Panc1 (cell line): ENCODE results near the gene SIGLEC9.

ENCODE experiments used
- POLR2AphosphoS5 ChIP-seq: IDR thresholded peaks from 2 replicates; pipeline ENCODE4 v1.6.1; 2012; ENCODE audit warnings: mild to moderate bottlenecking, low read depth, low read length, moderate library complexity
- SIN3A ChIP-seq: IDR thresholded peaks from 2 replicates; pipeline ENCODE4 v1.6.1; 2012; ENCODE audit warnings: low read depth, mild to moderate bottlenecking, low read length, moderate library complexity, borderline replicate concordance; ENCODE audit not compliant: insufficient read depth
- TCF7L2 ChIP-seq: IDR thresholded peaks from 2 replicates; pipeline ENCODE4 v1.6.1; 2011; ENCODE audit warnings: mild to moderate bottlenecking, low read depth, low read length, inconsistent platforms
- TF ChIP-seq, protein P1 (sequence below): fragments of 450-650 bp; IDR thresholded peaks from 2 replicates; pipeline ENCODE4 v1.5.1; 2017; ENCODE audit warnings: mild to moderate bottlenecking
- TF ChIP-seq, protein P2 (sequence below), 2 experiments: IDR thresholded peaks; 2 replicates each; pipeline ENCODE4 v1.6.1; 2011 to 2012; ENCODE audit warnings: low read depth in 2 of 2, control low read depth in 1 of 2, low read length in 1 of 2, mild to moderate bottlenecking in 1 of 2, moderate library complexity in 1 of 2; ENCODE audit not compliant: insufficient read depth in 1 of 2

DNA sequence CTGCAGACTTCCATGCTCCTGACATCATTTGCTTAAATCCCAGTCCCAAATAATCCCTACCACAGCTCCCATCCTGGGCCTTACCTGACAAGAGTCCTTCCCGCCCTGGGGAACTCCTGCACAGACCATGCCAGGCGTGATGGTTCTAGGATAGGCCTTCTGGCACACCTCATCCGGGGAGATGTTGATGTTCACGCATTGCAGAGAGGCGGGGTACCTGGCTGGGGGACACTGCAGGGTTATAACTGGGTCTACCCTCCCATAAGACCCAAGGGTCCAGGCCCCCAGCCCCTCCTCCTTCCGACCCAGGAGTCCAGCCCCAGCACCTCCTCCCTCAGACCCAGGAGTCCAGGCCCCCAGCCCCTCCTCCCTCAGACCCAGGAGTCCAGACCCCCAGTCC lies 46.0 kb upstream of the SIGLEC9 start:
- TF ChIP-seq, protein P1, sequence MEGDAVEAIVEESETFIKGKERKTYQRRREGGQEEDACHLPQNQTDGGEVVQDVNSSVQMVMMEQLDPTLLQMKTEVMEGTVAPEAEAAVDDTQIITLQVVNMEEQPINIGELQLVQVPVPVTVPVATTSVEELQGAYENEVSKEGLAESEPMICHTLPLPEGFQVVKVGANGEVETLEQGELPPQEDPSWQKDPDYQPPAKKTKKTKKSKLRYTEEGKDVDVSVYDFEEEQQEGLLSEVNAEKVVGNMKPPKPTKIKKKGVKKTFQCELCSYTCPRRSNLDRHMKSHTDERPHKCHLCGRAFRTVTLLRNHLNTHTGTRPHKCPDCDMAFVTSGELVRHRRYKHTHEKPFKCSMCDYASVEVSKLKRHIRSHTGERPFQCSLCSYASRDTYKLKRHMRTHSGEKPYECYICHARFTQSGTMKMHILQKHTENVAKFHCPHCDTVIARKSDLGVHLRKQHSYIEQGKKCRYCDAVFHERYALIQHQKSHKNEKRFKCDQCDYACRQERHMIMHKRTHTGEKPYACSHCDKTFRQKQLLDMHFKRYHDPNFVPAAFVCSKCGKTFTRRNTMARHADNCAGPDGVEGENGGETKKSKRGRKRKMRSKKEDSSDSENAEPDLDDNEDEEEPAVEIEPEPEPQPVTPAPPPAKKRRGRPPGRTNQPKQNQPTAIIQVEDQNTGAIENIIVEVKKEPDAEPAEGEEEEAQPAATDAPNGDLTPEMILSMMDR = no peak
- TF ChIP-seq POLR2AphosphoS5 = no peak
- TF ChIP-seq, protein P2, sequence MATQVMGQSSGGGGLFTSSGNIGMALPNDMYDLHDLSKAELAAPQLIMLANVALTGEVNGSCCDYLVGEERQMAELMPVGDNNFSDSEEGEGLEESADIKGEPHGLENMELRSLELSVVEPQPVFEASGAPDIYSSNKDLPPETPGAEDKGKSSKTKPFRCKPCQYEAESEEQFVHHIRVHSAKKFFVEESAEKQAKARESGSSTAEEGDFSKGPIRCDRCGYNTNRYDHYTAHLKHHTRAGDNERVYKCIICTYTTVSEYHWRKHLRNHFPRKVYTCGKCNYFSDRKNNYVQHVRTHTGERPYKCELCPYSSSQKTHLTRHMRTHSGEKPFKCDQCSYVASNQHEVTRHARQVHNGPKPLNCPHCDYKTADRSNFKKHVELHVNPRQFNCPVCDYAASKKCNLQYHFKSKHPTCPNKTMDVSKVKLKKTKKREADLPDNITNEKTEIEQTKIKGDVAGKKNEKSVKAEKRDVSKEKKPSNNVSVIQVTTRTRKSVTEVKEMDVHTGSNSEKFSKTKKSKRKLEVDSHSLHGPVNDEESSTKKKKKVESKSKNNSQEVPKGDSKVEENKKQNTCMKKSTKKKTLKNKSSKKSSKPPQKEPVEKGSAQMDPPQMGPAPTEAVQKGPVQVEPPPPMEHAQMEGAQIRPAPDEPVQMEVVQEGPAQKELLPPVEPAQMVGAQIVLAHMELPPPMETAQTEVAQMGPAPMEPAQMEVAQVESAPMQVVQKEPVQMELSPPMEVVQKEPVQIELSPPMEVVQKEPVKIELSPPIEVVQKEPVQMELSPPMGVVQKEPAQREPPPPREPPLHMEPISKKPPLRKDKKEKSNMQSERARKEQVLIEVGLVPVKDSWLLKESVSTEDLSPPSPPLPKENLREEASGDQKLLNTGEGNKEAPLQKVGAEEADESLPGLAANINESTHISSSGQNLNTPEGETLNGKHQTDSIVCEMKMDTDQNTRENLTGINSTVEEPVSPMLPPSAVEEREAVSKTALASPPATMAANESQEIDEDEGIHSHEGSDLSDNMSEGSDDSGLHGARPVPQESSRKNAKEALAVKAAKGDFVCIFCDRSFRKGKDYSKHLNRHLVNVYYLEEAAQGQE (IDR thresholded peaks at IDR 0.05; ENCODE audit: insufficient read depth in 1 of 2, low read depth in 2 of 2, low read length in 1 of 2) = no peak
- no peak for TF ChIP-seq SIN3A
- no peak for TF ChIP-seq TCF7L2
